DOHH2 (cell line): ENCODE measurements around the gene BAG5.

Experiments used
- H3F3A ChIP-seq: fragments of 200-600 bp; sonication (generic), shearing (Covaris generic); 2 replicates; pipeline ENCODE4 v1.6.0; 2016; ENCODE audit warnings: antibody characterized with exemption, mild to moderate bottlenecking; ENCODE audit not compliant: control insufficient read depth, insufficient read depth
- H3K27ac ChIP-seq: fragments of 200-600 bp; sonication (generic); 2 replicates; pipeline ENCODE4 v1.5.1; 2014; ENCODE audit warnings: low read depth, mild to moderate bottlenecking, low read length, moderate library complexity
- H3K27me3 ChIP-seq: fragments of 200-600 bp; sonication (generic); 2 replicates; pipeline ENCODE4 v1.6.1; 2014; ENCODE audit warnings: mild to moderate bottlenecking, low read length, mixed read lengths; ENCODE audit not compliant: control insufficient read depth
- H3K36me3 ChIP-seq: fragments of 200-600 bp; sonication (generic); 2 replicates; pipeline ENCODE4 v1.6.1; 2014; ENCODE audit warnings: mild to moderate bottlenecking, low read length, moderate library complexity, mixed read lengths; ENCODE audit not compliant: control insufficient read depth
- H3K4me1 ChIP-seq: fragments of 200-600 bp; sonication (generic); 2 replicates; pipeline ENCODE4 v1.6.1; 2014; ENCODE audit warnings: mild to moderate bottlenecking, low read length, mixed read lengths; ENCODE audit not compliant: control insufficient read depth
- H3K4me2 ChIP-seq: fragments of 200-600 bp; sonication (generic); 2 replicates; pipeline ENCODE4 v1.6.0; 2014; ENCODE audit warnings: mild to moderate bottlenecking, low read length, moderate library complexity
- H3K4me3 ChIP-seq: fragments of 200-600 bp; sonication (generic); 2 replicates; pipeline ENCODE4 v1.5.1; 2014; ENCODE audit warnings: mild to moderate bottlenecking, low read length, mixed read lengths
- H3K79me2 ChIP-seq: fragments of 200-600 bp; sonication (generic); 2 replicates; pipeline ENCODE4 v1.6.1; 2014; ENCODE audit warnings: mild to moderate bottlenecking, low read length, mixed read lengths; ENCODE audit not compliant: control insufficient read depth
- H3K9me2 ChIP-seq: fragments of 200-600 bp; sonication (generic); replicated peaks from 2 replicates; pipeline ENCODE4 v1.6.1; 2014; ENCODE audit warnings: mild to moderate bottlenecking, low read length, mixed read lengths; ENCODE audit not compliant: control insufficient read depth
- H3K9me3 ChIP-seq: fragments of 200-600 bp; sonication (generic); 2 replicates; pipeline ENCODE4 v1.6.1; 2014; ENCODE audit warnings: antibody characterized with exemption, low read length, mixed read lengths; ENCODE audit not compliant: control insufficient read depth, insufficient read depth
- H4K20me1 ChIP-seq: fragments of 200-600 bp; sonication (generic); 2 replicates; pipeline ENCODE4 v1.6.0; 2014; ENCODE audit warnings: low read depth, mild to moderate bottlenecking, antibody characterized with exemption, low read length, moderate library complexity; ENCODE audit not compliant: control insufficient read depth, insufficient read depth
- CTCF ChIP-seq: fragments of 200-600 bp; sonication (generic); IDR thresholded peaks from one replicate; pipeline ENCODE4 v1.5.1; 2014; ENCODE audit warnings: antibody characterized with exemption, mild to moderate bottlenecking, low read depth, low read length; ENCODE audit not compliant: poor library complexity, severe bottlenecking
- EZH2phosphoT487 ChIP-seq: fragments of 200-600 bp; sonication (generic); IDR thresholded peaks from 2 replicates; pipeline ENCODE4 v1.6.1; 2017; ENCODE audit warnings: borderline replicate concordance, mild to moderate bottlenecking, antibody characterized with exemption, low read length, moderate library complexity, mixed read lengths

Gene BAG5

GRCh38 chr14:103510724-103511693, 51.4 kb downstream of the BAG5 start:
- no peaks in the 10 kb centered on the region for H3K27me3 ChIP-seq
- no peak for TF ChIP-seq EZH2phosphoT487
- no peak for TF ChIP-seq CTCF
- no peaks in the 10 kb centered on the region for H3K79me2 ChIP-seq
- peaks cover 15% of the 10 kb centered on the region; the same call in 1 of the 2 replicates for H3K36me3 ChIP-seq
- H3K4me1 ChIP-seq, result no peaks in the 10 kb centered on the region
- no peak overlapping the region for H3K4me3 ChIP-seq
- H4K20me1 ChIP-seq, result no peaks in the 10 kb centered on the region
- no peak overlapping the region for H3K27ac ChIP-seq
- peaks cover under 1% of the 10 kb centered on the region; the same call in 1 of the 2 replicates for H3F3A ChIP-seq
- no peaks in the 10 kb centered on the region for H3K9me3 ChIP-seq
- no peak overlapping the region for H3K4me2 ChIP-seq
- H3K9me2 ChIP-seq, result no peaks in the 10 kb centered on the region

- H3K4me3 ChIP-seq, result no peak overlapping the region
- H3K9me2 ChIP-seq, result no peaks in the 10 kb centered on the region
- no peaks in the 10 kb centered on the region for H3F3A ChIP-seq
- no peaks in the 10 kb centered on the region for H3K79me2 ChIP-seq
- H3K4me1 ChIP-seq, result no peaks in the 10 kb centered on the region
- no peaks in the 10 kb centered on the region for H3K9me3 ChIP-seq
- no peaks in the 10 kb centered on the region for H4K20me1 ChIP-seq
- no peak overlapping the region for H3K27ac ChIP-seq
- H3K27me3 ChIP-seq, result no peaks in the 10 kb centered on the region
- TF ChIP-seq EZH2phosphoT487, result no peak
- no peak for TF ChIP-seq CTCF
- H3K4me2 ChIP-seq, result no peak overlapping the region
- peaks cover 18% of the 10 kb centered on the region for H3K36me3 ChIP-seq
Observed at GRCh38 chr14:103509864-103510723, 52.4 kb downstream of the BAG5 start.

- no peaks in the 10 kb centered on the region for H3K4me1 ChIP-seq
- no peaks in the 10 kb centered on the region for H3K79me2 ChIP-seq
- H3K4me3 ChIP-seq, result no peak overlapping the region
- no peaks in the 10 kb centered on the region for H3K27me3 ChIP-seq
- no peak overlapping the region for H3K4me2 ChIP-seq
- H3K36me3 ChIP-seq, result peaks cover 27% of the 10 kb centered on the region
- no peaks in the 10 kb centered on the region for H3K9me3 ChIP-seq
- no peaks in the 10 kb centered on the region for H3K9me2 ChIP-seq
- H4K20me1 ChIP-seq, result no peaks in the 10 kb centered on the region
- no peaks in the 10 kb centered on the region for H3F3A ChIP-seq
- H3K27ac ChIP-seq, result no peak overlapping the region
- TF ChIP-seq EZH2phosphoT487, result no peak
- TF ChIP-seq CTCF, result no peak
Observed at GRCh38 chr14:103508521-103509329, 53.7 kb downstream of the BAG5 start.
